LNCAP (cell line): Measurements from ENCODE around the gene CTSS.

Experiments used
- CTCF ChIP-seq: fragments of 450-650 bp; IDR thresholded peaks from 2 replicates; pipeline ENCODE4 v1.5.1; 2017; ENCODE audit warnings: mild to moderate bottlenecking

The CTSS gene

GRCh38 chr1:150763018-150763417 is 2.6 kb downstream of the CTSS start:
- TF ChIP-seq CTCF: no peak

- no peak for TF ChIP-seq CTCF
Measured at GRCh38 chr1:150762552-150762951, 3.0 kb downstream of the CTSS start.

GRCh38 chr1:150761801-150762200 is 3.8 kb downstream of the CTSS start:
- no peak for TF ChIP-seq CTCF

- no peak for TF ChIP-seq CTCF
Measured at GRCh38 chr1:150760013-150760412, 5.6 kb downstream of the CTSS start.

GRCh38 chr1:150753416-150753815 is 12.2 kb downstream of the CTSS start:
- TF ChIP-seq CTCF: no peak

- no peak for TF ChIP-seq CTCF
Measured at GRCh38 chr1:150751443-150751842, 14.1 kb downstream of the CTSS start.

GRCh38 chr1:150749720-150750311 is 15.8 kb downstream of the CTSS start:
- no peak for TF ChIP-seq CTCF
